Esophagus (tissue), 2 donors: ENCODE measurements around the gene ZNF536. TPM values are rescaled to one million over a fixed set of nuclear protein-coding genes. Genes with fewer than 3 reads are reported as not detected.

Source experiments
- H3K27ac ChIP-seq, 2 donors: one replicate each; pipeline ENCODE4 v1.5.1; 2013; ENCODE audit warnings: low read depth in 2 of 2, mild to moderate bottlenecking in 2 of 2, inconsistent platforms in 1 of 2, low read length in 1 of 2, moderate library complexity in 1 of 2
- H3K27me3 ChIP-seq, 2 donors: one replicate each; pipeline ENCODE4 v1.6.1; 2013; ENCODE audit warnings: low read length in 2 of 2, control low read depth in 1 of 2, mild to moderate bottlenecking in 1 of 2; ENCODE audit not compliant: insufficient read depth in 2 of 2, control insufficient read depth in 1 of 2
- H3K36me3 ChIP-seq, 2 donors: one replicate each; pipeline ENCODE4 v1.6.1; 2013; ENCODE audit warnings: low read length in 1 of 2; ENCODE audit not compliant: control insufficient read depth in 2 of 2, insufficient read depth in 2 of 2
- H3K4me1 ChIP-seq, 2 donors: one replicate each; pipeline ENCODE4 v1.6.1; 2013; ENCODE audit warnings: low read length in 1 of 2; ENCODE audit not compliant: control insufficient read depth in 2 of 2, insufficient read depth in 2 of 2
- H3K4me3 ChIP-seq, 2 donors: one replicate each; pipeline ENCODE4 v1.5.1; 2013; ENCODE audit warnings: low read length in 2 of 2, mild to moderate bottlenecking in 2 of 2, low read depth in 1 of 2, moderate library complexity in 1 of 2
- H3K9me3 ChIP-seq, 2 donors: one replicate each; pipeline ENCODE4 v1.6.1; 2013; ENCODE audit warnings: mild to moderate bottlenecking in 2 of 2, low read depth in 1 of 2, low read length in 1 of 2, moderate library complexity in 1 of 2; ENCODE audit not compliant: control insufficient read depth in 2 of 2, insufficient read depth in 1 of 2
- WGBS, 2 donors: extraction: QIAGEN DNeasy Blood & Tissue Kit; methylation state at CpG; one replicate each; pipeline ENCODE4 v1.1.7; 2013; 5-methylcytosine and 5-hydroxymethylcytosine counted together
- polyA plus RNA-seq, 2 donors: library from polyadenylated mRNA; stranded (reverse); fragments of 200-250 nt; gene quantifications; one replicate each; pipeline ENCODE4 v1.2.3, GENCODE V29; 2013
- donor health status: healthy with polysubstance abuse.
- donor health status: Bipolar disorder and iron deficiency.

The ZNF536 gene
- polyA plus RNA-seq, 2 donors: 0.53 to 0.57 TPM

DNA sequence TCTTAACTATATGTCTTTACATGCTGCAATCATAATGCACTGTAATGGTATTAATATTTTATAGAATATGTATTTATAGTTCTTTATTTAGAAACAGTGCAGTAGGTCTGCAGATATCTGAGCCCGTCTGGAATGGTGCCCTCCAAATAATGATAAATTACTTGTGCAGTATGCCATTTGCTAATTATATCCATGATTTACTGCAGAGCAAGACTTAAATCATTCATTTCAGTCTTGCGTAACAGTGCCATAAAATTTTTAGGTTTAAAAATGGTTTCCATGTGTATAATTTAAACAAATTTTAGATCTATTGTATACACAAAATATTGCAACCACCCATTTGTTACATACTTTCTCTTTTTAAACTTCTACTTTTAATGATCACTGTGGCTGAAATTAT is 175.1 kb downstream of the ZNF536 start:
- Histone ChIP-seq H3K27me3 (no peaks in the 10 kb centered on the region), H3K27ac (no peak overlapping the region), H3K36me3 (no peaks in the 10 kb centered on the region), H3K4me3 (no peak overlapping the region), H3K4me1 (peaks cover 0 to 2% of the 10 kb centered on the region in 2 donors), H3K9me3 (no peaks in the 10 kb centered on the region)
- WGBS, 2 donors: 47 to 58% methylated on average over 2 of the region's 2 CpGs

DNA sequence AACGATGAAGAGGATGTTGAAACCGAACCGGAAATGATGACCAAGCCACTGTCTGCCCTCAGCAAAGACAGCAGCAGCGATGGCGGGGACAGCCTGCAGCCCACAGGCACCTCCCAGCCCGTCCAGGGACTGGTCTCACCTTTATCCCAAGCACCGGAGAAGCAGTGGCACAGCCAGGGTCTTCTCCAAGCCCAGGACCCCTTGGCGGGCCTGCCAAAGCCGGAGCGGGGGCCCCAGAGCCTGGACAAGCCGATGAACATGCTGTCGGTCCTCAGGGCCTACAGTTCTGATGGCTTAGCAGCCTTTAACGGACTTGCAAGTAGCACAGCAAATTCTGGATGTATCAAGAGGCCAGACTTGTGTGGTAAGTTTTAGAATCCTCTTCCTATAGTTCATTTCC is 177.0 kb downstream of the ZNF536 start:
- Histone ChIP-seq H3K36me3 (no peaks in the 10 kb centered on the region), H3K4me3 (no peak overlapping the region), H3K4me1 (peaks cover 0 to 2% of the 10 kb centered on the region in 2 donors), H3K27ac (no peak overlapping the region), H3K27me3 (no peaks in the 10 kb centered on the region), H3K9me3 (no peaks in the 10 kb centered on the region)
- 86 to 89% methylated on average over 13 of the region's 13 CpGs for WGBS, 2 donors

DNA sequence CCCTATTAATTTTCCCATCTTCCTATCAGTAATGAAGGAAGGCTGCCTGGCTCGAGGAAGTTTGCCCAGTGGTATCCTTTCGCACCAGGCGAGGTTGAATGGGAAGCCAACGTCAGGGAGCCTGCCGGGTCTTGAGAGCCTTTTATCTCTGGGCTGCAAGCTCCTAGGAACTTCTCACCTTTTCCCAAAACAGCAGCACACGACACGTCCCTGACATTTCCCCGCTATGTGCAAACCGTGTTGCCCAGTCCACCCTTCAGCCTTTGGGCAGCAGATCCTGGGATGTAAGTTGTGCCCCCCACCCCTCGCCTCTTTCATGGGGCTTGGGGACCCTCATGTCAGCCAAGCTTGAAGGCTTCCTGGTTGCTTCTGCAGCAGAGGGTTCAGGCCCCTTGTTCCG is 179.1 kb downstream of the ZNF536 start:
- Histone ChIP-seq H3K27ac (no peak overlapping the region), H3K36me3 (no peaks in the 10 kb centered on the region), H3K4me1 (peaks cover 0 to 2% of the 10 kb centered on the region in 2 donors), H3K27me3 (no peaks in the 10 kb centered on the region), H3K4me3 (no peak overlapping the region), H3K9me3 (no peaks in the 10 kb centered on the region)
- WGBS, 2 donors: 63 to 64% methylated on average over 11 of the region's 11 CpGs

DNA sequence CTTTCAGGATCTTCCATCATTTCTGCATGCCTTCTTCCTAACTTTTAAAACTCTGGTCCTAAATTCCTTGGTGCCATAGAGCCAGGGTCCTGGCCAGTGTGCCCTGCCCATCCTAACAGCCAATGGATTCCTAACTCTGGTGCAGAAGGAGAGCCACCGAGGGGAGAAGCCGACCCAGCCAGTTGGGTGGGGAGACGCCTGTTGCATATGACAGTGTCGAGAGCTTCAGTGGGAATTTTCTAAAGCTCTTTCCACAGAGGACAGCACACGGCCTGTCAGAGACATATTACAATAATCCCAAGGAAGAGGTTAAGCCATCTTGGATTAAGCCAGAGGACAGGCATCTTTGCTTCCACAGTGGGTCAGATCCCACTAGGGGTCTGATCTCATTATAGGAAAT is 180.4 kb downstream of the ZNF536 start:
- H3K27me3 ChIP-seq: no peaks in the 10 kb centered on the region
- H3K4me1 ChIP-seq: peaks cover 0 to 2% of the 10 kb centered on the region in 2 donors
- H3K9me3 ChIP-seq: no peaks in the 10 kb centered on the region
- H3K4me3 ChIP-seq: no peak overlapping the region
- H3K36me3 ChIP-seq: no peaks in the 10 kb centered on the region
- WGBS, 2 donors: 86 to 92% methylated on average over 5 of the region's 5 CpGs
- no peak overlapping the region for H3K27ac ChIP-seq

DNA sequence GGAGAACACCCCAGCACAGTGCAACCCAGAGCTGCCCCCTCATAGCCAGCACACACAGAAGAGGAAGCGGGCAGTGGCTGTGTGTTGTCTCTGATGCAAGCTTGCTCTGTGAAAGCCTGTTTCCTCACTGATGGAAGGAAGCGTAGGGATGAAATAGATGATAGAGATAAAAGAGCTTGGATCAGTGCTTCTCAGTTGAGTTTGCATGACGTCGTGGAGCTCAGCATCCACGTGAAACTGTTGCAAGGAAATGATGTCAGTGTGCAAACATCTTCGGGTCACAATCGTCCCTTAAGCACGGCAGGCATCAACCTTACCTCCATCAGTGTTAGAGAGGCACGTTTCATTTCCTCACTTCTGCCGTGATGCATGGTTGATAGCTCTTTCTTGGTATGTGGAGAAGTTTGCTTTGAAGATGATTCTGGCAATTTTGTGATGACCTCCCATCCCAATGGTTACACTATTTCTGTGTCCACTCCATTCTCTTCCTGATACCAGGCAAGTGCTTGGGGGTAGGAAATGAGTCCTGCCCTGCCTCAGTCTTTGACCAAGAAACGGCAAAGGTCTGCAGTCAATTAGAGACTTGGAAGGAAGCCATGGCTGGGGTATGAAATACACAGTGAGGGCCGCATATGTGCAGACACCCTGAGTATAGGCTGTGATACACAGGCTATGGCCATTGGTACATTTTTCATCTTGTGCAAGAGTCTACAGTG is 183.0 kb downstream of the ZNF536 start:
- 66 to 74% methylated on average over 12 of the region's 12 CpGs for WGBS, 2 donors
- H3K4me3 ChIP-seq: no peak overlapping the region

DNA sequence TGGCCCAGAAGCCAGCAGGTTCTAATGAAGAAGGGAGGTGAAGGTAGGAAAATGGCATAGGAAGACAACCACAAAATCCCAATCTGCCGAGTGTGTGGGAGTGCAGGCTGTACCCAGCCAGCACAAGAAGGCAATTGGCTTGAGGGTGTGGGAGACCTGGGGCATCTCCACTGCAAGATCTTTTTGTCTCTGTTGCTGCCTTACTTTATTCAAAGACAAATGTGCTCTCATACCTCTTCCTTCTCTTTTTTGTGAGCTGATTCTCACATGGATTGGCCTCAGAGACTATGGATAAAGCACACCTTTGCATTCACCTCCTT is 183.6 kb downstream of the ZNF536 start:
- WGBS, 2 donors: 75% methylated on average over 1 of the region's 1 CpG
- Histone ChIP-seq H3K36me3 (no peaks in the 10 kb centered on the region), H3K9me3 (no peaks in the 10 kb centered on the region), H3K4me3 (no peak overlapping the region), H3K27ac (no peak overlapping the region), H3K27me3 (no peaks in the 10 kb centered on the region), H3K4me1 (peaks cover 0 to 2% of the 10 kb centered on the region in 2 donors)

More for the DNA sequence above, 183.0 kb downstream of the ZNF536 start:
- no peak overlapping the region for H3K27ac ChIP-seq
- H3K9me3 ChIP-seq: no peaks in the 10 kb centered on the region
- H3K27me3 ChIP-seq: no peaks in the 10 kb centered on the region
- H3K36me3 ChIP-seq: no peaks in the 10 kb centered on the region
- peaks cover 0 to 2% of the 10 kb centered on the region in 2 donors for H3K4me1 ChIP-seq

DNA sequence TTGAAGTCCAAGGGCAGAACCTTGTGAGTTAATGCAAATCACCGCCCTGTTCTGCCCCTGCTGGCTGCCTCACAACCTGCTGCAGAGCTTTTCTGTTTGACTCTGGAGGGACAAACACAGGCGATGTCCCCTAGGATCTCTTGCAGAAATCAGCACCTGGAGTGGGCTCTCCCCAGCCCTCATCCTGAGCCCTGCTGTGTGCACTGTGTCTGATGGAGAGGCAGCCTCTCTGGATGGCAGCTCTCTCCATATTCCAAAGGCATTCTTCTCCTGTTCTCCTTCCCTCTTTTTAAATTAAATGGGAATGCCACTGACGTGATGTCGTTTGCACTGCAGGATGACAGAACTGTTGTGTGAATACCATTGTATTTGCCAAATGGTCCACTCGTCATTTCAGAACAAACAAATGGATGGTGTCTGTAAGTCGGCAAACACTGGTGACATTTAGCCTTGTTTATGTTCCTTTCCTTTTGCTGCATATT is 184.1 kb downstream of the ZNF536 start:
- H3K4me3 ChIP-seq: no peak overlapping the region
- no peaks in the 10 kb centered on the region for H3K9me3 ChIP-seq
- WGBS, 2 donors: 42% methylated on average over 6 of the region's 6 CpGs
- H3K27ac ChIP-seq: no peak overlapping the region
- no peaks in the 10 kb centered on the region for H3K36me3 ChIP-seq
- no peaks in the 10 kb centered on the region for H3K27me3 ChIP-seq
- peaks cover 0 to 2% of the 10 kb centered on the region in 2 donors for H3K4me1 ChIP-seq

DNA sequence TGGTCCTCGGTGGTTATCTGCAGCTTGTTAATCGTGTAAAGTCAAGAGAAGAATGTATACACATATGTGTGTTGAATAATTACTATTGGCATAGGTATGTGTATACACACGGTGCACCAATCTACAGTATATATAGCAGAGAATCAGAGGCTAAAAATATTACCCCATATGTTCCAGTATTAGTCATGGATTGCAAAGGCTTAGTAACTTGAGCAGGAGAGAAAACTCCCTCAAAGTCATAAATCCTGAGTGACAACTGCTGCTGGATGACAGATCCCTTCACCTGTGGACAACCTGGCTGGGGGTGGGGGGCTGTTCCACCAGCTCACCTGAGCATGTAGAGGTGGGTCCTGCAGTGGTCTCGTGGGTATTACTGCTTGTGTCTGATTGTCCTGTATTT is 185.0 kb downstream of the ZNF536 start:
- no peaks in the 10 kb centered on the region for H3K4me1 ChIP-seq
- H3K4me3 ChIP-seq: no peak overlapping the region
- H3K36me3 ChIP-seq: no peaks in the 10 kb centered on the region
- H3K27me3 ChIP-seq: no peaks in the 10 kb centered on the region
- no peaks in the 10 kb centered on the region for H3K9me3 ChIP-seq
- 40 to 43% methylated on average over 4 of the region's 4 CpGs for WGBS, 2 donors
- H3K27ac ChIP-seq: no peak overlapping the region

DNA sequence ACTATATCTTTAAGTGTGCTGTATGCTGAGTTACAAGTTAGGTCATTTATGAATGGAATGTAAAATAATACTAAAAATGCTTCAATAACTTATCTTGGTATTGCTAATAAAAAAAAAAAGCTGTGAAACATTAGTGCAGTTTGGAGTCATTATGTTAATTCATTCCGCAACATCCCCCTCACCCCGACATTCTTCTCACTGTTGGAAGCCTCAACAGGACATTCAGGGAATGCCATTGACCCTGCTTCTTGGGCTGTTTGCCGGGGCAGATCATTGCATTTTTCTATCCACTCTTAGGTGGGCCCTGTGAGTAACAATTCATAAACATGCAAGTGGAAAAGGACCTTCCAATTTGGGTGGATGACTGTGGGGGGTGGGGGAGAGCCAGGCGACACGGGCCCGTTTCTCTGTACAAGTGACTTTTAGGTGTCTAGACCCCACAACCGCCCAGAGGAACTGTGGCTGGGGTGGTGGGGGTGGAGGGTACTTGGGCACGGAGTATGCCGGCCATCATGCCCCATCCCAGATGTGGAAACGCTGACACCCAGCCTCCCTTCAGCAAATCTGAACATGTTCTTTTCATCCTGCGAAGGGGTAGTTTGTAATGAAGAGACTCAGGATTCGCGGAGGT is 185.9 kb downstream of the ZNF536 start:
- Histone ChIP-seq H3K27me3 (no peaks in the 10 kb centered on the region), H3K27ac (no peak overlapping the region), H3K4me3 (no peak overlapping the region), H3K36me3 (no peaks in the 10 kb centered on the region), H3K4me1 (no peaks in the 10 kb centered on the region), H3K9me3 (no peaks in the 10 kb centered on the region)
- WGBS, 2 donors: 79 to 82% methylated on average over 13 of the region's 13 CpGs

DNA sequence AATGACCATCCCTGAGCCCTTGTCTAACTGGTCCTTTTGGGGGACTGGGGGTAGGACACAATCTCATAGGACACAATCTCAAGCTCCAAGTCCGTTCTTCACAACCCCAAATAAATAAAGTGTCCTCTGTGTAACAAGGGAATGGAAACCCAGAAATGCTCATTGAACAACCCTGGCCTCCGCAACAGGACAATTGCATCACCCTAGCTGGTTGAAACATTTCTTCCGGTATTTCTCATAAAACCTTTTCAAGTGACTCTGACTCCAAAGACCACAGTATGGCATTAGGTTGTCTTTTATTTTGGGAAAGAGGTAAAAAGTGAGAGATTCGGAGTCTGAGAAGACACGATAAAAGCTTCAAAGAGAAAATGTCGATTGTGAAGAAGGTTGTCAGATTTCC is 186.6 kb downstream of the ZNF536 start:
- 87 to 95% methylated on average over 6 of the region's 6 CpGs for WGBS, 2 donors
- Histone ChIP-seq H3K27me3 (no peaks in the 10 kb centered on the region), H3K27ac (no peak overlapping the region), H3K4me1 (no peaks in the 10 kb centered on the region), H3K36me3 (no peaks in the 10 kb centered on the region), H3K4me3 (no peak overlapping the region), H3K9me3 (no peaks in the 10 kb centered on the region)
